HL-60 (cell line): ENCODE measurements around the gene AGMAT.

Experiments
- DNase-seq, 2 experiments: peaks; one replicate each; pipeline ENCODE4 v3.0.0-alpha.2; 2010 to 2020; ENCODE audit warnings: low read depth in 1 of 2, low spot score in 1 of 2
- H3K27ac ChIP-seq: fragments of 250-450 bp; sonication (Bioruptor Pico); replicated peaks from 2 replicates; pipeline ENCODE4 v1.5.1; 2020; ENCODE audit warnings: mild to moderate bottlenecking, moderate library complexity
- H3K27me3 ChIP-seq: fragments of 250-450 bp; sonication (Bioruptor Pico); 2 replicates; pipeline ENCODE4 v1.5.1; 2021; ENCODE audit warnings: mild to moderate bottlenecking, moderate library complexity; ENCODE audit not compliant: insufficient read depth, poor library complexity, severe bottlenecking
- H3K4me3 ChIP-seq: replicated peaks from 2 replicates; pipeline ENCODE4 v1.5.1; 2011; ENCODE audit warnings: mild to moderate bottlenecking, control low read depth, low read length; ENCODE audit not compliant: insufficient read depth
- CTCF ChIP-seq: IDR thresholded peaks from one replicate; pipeline ENCODE4 v1.5.1; 2011; ENCODE audit warnings: low read length, control low read depth, inconsistent platforms; ENCODE audit not compliant: insufficient read depth
- GABPA ChIP-seq: IDR thresholded peaks from 2 replicates; pipeline ENCODE4 v1.6.1; 2012; ENCODE audit warnings: low read depth
- POLR2AphosphoS5 ChIP-seq: IDR thresholded peaks from 2 replicates; pipeline ENCODE4 v1.6.1; 2012; ENCODE audit warnings: low read depth
- REST ChIP-seq: IDR thresholded peaks from 2 replicates; pipeline ENCODE4 v1.6.1; 2012; ENCODE audit warnings: low read depth; ENCODE audit not compliant: insufficient replicate concordance
- SPI1 ChIP-seq: IDR thresholded peaks from 2 replicates; pipeline ENCODE4 v1.6.1; 2012; ENCODE audit warnings: low read depth, mild to moderate bottlenecking, borderline replicate concordance

The AGMAT gene

GRCh38 chr1:15624133-15624714 is 39.4 kb upstream of the AGMAT start:
- Histone ChIP-seq H3K27me3 (no peaks in the 10 kb centered on the region), H3K4me3 (no peak overlapping the region), H3K27ac (no peak overlapping the region)
- no peak for TF ChIP-seq POLR2AphosphoS5
- no peak for TF ChIP-seq SPI1
- TF ChIP-seq GABPA: no peak
- no peak for TF ChIP-seq REST
- TF ChIP-seq CTCF: no peak
- DNase-seq: no peak

GRCh38 chr1:15623435-15623834 is 38.6 kb upstream of the AGMAT start:
- Histone ChIP-seq H3K27me3 (no peaks in the 10 kb centered on the region), H3K4me3 (no peak overlapping the region), H3K27ac (no peak overlapping the region)
- TF ChIP-seq GABPA (no peak), SPI1 (no peak), CTCF (no peak), POLR2AphosphoS5 (no peak), REST (no peak)
- no peak for DNase-seq

- DNase-seq: no peak
- no peak for TF ChIP-seq GABPA
- no peak for TF ChIP-seq REST
- TF ChIP-seq SPI1: no peak
- TF ChIP-seq POLR2AphosphoS5: no peak
- TF ChIP-seq CTCF: no peak
- Histone ChIP-seq H3K4me3 (no peak overlapping the region), H3K27ac (no peak overlapping the region), H3K27me3 (no peaks in the 10 kb centered on the region)
Observed at GRCh38 chr1:15622712-15623373, 38.0 kb upstream of the AGMAT start.
